Stimulated activated CD4-positive, alpha-beta T cell treated with anti-CD3 and anti-CD28 coated beads, Interleukin-2, amount 100 ng/mL, for 48 hours (primary cell): ENCODE measurements around the gene RAB40B.
"Not testable (repeated sequence)": the region's sequence is repeated elsewhere in the genome, so short reads cannot be mapped to it uniquely, and the experiment has no call there.

Source experiments
- DNase-seq, 2 donors: peaks; one replicate each; pipeline ENCODE4 v3.0.0-alpha.2; 2020

The RAB40B gene

DNA sequence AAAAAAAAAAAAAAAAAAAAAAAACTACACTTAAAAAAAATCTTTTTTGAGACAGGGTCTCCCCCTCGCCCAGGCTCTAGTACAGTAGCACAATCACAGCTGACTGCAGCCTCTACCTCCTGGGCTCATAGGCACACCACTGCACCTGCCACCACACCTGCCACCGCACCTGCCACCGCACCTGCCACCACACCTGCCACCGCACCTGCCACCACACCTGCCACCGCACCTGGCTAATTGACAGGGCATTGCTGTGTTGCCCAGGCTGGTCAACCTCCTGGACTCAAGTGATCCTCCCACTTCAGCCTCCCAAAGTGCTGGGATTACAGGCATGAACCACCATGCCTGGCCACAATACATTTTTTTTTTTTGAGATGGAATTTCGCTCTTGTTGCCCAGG is 32.6 kb downstream of the RAB40B start:
- DNase-seq: no peak

DNA sequence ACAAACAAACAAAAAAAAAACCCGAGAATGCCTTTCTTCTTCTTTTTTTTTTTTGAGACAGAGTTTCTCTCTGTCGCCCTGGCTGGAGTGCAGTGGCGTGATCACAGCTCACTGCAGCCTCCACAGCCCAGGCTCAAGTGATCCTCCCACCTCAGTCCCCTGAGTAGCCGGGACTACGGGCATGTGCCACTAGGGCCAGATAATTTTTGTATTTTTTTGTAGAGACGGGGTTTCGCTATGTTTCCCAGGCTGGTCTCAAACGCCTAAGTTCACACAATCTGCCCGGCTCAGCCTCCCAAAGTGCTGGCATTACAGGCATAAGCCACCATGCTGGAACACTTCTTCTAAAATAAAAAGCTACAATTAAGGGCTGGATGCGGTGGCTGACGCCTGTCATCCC is 33.3 kb downstream of the RAB40B start:
- no peak for DNase-seq

DNA sequence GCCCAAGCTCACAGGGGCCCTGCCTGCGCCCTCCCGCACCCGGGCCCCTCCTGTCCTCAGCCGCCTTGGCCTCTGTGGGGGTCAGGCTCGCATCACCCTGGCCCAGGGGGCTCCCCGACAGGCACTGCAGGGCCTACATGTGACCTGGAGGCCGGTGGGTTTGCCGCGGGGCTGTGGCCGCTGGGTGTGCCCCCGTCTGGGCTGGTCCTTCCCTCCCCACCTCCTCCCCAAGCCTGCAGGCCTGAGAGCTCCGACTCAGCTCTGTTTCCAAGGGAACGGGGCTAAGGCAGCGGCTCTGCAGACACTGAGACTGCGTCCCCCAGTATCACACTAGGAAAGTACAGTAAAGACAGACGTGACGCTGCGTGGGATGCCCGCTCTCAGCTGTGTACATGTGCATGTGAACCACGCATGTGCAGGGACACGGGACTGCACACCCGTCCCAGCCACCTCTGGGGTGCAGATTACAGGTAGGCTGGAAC is 33.8 kb downstream of the RAB40B start:
- DNase-seq: no peak

- no peak for DNase-seq
Measured at GRCh38 chr17:82664276-82664575, 34.3 kb downstream of the RAB40B start.

DNA sequence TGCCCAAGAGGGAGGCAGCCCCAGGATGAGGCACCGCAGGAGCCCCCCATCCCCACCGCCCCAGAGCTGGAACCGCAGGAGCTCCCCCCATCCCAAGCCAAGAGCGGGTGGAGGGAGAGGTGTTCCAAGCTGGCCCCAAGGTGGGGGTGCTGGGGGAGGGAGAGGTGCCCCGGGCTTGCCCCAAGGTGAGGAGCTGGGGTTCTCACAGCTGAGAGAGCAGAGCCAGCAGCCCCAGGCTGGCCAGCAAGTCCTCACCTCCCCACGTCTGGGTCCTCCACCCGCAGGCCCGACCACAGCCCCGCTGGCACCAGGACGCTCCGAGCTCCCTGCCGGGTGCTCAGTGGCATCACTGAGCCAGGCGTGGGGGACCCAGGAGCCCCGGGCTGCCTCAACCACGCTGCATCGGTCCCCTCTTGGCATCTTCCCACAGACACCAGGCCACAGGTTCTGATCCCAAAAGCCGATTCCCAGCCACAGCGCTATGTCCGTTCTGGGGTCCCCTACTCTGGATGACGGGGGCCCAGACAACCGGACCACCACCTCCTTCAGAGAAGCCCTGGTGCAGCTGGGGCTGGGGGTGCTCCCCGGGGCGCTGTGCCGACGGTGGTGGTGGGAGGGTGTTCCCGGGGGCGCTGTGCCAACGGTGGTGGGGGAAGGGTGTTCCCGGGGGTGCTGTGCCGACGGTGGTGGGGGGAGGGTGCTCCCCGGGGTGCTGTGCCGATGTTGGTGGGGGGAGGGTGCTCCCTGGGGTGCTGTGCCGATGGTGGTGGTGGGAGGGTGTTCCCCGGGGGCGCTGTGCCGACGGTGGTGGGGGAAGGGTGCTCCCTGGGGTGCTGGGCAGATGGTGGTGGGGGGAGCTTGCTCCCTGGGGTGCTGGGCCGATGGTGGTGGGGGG is 34.9 kb downstream of the RAB40B start:
- DNase-seq: no peak

DNA sequence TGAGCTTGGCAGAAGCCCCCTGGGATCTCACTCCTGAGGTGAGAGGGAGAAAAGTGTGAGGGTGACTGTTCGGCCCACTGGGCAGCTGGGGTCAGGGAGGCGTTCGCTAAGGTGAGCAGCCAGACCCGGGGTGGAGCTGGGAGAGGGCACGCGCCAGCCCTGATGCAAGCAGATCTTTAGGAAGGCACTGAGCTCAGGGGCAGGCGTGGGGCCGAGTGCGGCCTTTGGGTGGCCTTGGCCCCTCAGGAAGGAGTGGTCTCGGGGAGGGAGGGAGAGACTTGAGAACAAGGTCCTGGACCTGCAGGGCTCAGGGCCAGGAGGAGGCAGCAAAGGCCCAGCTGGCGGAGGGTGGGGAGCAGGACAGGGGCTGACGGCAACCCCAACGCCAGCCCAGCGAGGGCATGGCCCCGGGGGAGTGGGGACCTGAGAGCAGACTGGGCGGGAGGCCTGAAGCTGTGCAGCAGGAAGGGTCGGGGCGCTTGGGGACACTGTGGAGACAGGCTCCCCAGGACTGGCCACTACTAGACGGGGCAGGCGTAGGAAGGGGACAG is 35.7 kb downstream of the RAB40B start:
- DNase-seq: no peak

DNA sequence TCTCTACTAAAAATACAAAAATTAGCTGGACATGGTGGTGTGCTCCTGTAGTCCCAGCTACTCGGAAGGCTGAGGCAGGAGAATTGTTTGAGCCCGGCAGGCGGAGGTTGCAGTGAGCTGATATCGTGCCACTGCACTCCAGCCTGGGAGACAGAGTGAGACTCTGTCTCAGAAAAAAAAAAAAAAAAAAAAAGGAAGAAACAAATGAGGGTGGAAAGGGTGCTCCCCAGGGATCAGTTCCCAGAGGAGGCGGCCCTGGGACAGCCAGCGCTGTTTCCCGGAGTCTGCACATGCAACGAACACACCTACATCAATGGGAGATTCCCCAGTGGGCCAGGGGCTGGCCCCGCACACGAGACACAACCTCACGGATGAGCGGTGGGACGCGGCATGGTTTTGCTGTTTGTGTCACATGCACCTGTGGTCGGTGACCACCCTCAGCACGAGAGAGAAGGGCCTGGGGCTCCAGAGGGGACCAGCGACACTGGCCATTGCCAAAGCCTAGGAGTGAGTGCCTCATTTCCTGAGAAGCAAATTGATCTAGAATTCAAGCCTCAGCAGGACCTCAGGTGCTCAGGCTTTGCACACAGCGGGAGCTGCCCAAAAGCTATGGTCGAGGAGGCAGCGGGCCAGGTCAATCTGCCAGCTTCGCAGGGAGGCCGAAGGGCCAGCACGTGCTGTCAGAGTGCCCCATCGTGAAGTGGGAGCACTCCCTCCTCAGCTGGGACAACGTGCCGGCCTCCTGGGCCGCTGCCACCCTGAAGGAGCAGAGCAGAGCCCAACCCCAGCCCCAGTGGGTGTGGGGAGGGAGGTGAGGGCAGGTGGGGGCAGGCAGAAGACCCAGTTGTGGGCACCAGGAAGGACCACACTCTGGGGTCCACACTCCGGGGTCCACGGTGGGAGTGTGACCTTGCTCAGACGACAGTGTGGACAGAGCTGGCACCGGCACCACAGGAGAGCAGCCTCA is 36.5 kb downstream of the RAB40B start:
- DNase-seq: no peak

DNA sequence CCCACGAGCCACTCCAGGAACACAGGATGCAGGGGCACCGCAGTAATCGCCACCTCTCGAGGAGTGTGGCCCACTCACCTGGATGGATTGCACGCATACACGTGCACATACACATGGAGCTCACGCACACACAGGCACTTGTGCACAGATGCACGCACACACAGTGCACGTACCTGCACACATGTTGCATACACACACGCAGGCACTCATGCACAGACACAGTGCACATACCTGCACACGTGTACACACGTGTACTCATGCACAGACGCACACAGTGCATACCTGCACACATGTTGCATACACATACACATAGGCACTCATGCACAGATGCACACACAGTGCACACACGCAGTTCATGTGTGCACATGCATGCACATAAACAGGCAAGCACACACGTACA is 38.6 kb downstream of the RAB40B start:
- no peak for DNase-seq

DNA sequence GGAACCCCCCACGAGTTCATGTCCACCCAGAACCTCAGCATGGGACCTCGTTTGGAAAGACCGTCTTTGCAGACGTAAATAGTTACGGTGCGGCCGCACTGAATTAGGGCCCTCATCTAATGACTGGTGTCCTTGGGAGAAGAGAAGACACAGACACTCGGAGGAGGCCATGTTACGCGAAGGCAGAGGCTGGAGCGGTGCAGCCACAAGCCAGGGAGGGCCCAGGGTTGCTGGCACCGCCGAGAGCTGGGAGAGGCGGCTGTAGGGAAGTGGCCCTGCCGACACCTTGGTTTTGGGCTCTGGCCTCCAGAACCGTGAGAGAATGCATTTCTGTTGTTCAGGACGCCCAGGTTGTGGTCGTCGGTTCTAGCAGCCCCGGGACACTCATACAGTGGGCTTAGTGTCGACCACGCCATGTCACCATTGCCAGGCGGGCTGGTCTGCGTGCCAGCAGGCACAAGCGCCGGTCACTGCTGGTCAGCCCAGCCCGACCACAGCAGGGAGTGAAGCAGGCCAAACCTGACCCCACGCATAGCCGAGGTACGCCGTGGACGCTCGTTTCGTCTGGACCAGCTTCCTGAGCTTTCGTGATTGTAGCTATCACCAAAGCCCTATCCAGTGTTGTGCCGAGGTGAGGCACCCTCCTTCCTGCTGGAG is 39.6 kb downstream of the RAB40B start:
- DNase-seq: no peak

- DNase-seq: no peak
Measured at GRCh38 chr17:82658331-82658730, 40.2 kb downstream of the RAB40B start.

- DNase-seq: no peak
Measured at GRCh38 chr17:82657926-82658325, 40.6 kb downstream of the RAB40B start.

GRCh38 chr17:82656266-82656665 is 42.2 kb downstream of the RAB40B start:
- DNase-seq: no peak

GRCh38 chr17:82655523-82655922 is 43.0 kb downstream of the RAB40B start:
- DNase-seq: no peak

DNA sequence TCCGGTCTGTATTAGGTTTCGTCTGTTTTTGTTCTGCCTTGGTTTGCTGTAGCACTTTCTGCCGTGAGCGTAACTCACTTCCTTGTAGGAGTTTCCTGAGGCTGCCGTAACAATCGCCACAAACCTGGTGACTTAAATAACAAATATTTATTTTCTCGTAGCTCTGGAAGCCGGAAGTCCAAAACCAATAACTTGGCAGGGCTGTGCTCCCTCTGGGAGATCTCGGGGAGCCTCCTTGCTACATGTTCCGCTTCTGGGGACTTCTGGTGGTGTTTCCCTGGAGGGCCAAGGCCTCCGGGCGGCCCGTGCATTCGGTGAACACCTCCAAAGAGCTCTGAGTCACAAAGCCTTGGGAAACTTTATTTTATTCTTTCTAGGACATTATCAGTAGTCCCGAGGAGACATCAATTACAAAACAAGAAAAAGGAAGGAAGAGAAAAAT is 43.4 kb downstream of the RAB40B start:
- no peak for DNase-seq

- DNase-seq: not testable (repeated sequence)
Measured at GRCh38 chr17:82654611-82655010, 43.9 kb downstream of the RAB40B start.

DNA sequence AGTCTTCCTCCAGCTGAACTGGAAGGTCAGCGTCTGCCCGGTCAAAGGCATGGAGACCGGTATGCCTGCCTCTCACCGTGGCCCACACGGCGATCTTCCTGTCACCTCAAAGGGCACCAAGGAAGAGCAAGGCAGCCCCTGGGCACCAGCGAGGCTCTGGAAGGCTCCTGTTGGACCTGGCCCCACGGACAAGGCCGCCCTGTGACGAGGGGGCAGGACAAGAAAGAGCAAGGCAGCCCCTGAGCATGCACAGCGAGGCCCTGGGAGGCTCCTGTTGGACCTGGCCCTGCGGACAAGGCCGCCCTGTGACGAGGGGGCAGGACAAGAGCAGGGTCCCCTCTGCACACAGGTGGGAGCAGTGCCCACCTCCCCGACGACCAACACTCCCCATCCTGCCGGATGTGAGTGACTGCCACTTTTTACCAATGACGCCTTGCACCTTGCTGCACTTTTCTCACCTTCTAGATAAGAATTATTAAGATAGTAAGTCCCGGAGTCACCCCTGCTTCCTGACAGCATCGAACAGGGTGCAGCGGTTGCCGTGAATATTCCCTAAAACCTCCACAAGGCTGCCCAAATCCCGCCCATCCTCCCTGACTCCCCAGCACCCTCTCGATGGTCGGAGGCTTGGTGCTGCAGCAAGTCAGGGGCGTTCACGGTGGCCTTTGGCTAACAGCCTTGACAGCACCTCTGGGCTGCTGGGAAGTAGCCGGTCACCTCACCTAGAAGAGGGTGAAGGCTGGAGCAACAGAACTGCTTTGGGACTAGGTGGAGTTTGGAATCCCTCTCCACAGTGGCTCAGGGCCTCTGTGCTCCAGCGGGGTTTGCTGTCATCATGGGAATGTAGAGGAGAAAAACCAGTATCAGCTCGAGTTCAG is 44.6 kb downstream of the RAB40B start:
- no peak for DNase-seq

DNA sequence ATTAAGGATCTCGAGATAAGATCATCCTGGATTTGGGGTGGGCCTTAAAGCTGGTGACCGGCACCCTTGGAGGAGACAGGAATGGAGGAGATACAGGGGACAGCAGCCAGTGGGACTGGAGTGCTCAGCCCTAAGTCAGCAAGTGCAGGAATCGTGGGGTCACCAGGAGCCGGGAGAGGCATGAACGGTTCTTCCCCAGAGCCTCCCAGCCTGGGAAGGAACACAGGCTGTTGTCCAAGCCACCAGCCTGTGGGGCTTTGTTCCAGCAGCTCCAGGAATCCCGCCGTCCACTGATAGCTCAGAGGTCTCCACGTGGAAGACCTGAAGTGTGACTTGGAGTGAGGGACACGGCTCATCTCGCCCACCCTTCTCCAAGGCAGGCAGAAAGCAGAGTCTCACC is 47.8 kb downstream of the RAB40B start:
- DNase-seq: no peak

DNA sequence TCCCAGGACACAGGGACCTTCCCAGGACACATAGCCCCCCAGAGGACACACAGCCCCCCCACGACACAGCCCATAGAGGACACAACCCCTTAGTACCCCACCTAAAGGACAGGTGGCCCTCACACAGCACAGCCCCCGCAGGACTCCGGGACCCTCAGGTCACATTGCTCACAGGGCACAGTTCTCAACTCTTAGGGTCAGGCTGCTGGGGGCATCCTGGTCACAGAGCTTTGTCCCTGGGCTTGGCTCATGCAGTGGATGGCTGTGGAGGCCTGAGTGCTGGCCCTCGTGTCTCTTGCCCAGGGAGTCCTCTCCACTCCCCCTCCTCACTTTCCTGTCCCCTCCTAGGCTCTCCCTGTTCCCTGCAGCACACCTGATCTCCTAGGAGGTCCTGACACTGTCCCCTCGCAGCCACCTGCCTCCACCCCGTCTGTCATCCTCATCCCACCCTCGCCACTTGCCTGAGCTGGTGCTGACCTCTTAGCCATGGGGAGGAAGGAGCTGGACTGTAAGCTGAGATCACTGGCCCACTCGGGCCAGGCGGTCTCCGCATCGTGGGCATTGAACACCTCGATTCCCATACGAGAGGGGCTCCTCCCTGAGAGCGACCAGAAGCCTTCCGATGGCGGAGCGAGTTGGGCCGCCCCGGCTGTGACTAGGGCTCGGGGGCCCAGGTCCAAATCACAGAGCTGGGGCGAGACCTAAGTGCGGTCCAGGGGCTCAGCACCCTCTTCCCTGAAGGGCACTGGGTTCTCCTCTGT is 48.8 kb downstream of the RAB40B start:
- DNase-seq: no peak

DNA sequence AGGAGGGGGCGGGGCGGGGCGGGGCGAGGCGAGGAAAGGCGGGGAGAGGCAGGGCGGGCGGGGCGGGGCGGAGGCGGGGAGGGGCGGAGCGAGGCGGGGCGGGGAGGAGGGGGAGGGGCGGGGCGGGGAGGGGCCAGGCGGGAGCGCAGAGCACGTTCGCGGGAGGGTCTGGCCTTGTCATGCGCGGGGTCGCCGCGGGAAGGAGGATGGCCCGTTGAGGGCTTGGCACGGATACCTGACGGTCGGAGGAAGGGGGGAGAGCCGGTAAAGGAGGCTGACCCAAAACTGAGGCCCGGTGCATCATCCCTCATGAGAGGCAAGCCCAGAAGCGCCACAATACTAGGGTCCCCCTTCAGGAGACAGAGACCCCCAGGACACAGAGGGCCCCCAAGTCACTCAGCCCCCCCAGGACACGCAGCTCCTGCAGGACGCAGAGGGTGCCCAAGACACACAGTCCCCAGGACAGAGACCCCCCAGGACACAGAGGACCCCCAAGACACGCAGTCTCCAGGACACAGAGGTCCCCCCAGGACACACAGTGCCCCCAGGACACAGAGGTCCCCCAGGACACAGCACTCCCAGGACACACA is 49.7 kb downstream of the RAB40B start:
- DNase-seq: no peak

DNA sequence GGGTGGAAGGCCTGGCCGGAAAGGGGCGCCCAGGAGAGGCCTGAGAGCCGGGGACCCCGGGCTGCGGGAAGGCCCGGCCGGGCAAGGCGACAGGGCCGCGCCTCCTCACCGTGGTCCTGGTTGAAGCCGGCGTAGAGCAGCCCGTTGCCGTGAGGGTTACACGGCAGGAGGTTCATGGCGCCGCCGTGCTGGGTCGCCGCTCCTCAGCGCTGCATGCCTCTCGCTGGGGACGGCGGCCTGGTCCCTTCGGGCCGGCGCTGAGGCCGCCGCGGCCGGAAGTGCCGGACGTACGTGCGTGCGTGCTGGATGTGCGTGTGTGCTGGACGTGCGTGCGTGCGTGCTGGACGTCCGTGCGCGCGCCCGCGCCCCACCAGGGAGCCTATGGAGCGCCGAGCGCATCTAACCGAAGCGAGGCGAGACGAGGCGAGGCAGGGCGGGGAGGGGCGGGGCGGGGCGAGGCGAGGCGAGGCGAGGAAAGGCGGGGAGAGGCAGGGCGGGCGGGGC is 50.3 kb downstream of the RAB40B start, which contains the start of gene WDR45B:
Gene WDR45B, minus strand, starts transcription at position 280 of the 504 bp plus-strand sequence. Its CDS starts 104 bp downstream, at position 176.
- DNase-seq: peak; percentile 78 to 85
